CD4-positive, alpha-beta T cell treated with Interleukin-21 for 1 hour (primary cell): ENCODE measurements around the gene DPYD.

Source experiments
- DNase-seq: peaks from one replicate; pipeline ENCODE4 v3.0.0-alpha.2; 2020

The DPYD gene

DNA sequence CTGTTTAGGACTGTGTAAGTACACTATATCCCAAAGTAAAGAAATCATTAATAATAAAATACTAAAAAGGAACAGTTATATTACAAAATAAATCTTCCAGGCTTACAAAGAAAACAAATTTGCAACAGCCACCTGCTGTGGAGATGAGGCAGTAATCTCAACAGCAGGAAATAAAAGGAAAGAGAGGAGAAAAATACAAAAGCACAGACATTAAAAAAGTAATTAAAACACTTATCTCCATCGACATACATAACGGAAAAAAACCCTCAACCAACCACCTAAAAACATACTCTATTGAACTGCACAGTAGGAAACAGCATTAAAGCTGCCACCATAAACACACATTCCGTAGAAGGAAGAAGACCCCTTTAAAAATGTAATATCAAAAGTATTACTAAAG, 317.6 kb downstream of the DPYD start:
- DNase-seq: no peak

DNA sequence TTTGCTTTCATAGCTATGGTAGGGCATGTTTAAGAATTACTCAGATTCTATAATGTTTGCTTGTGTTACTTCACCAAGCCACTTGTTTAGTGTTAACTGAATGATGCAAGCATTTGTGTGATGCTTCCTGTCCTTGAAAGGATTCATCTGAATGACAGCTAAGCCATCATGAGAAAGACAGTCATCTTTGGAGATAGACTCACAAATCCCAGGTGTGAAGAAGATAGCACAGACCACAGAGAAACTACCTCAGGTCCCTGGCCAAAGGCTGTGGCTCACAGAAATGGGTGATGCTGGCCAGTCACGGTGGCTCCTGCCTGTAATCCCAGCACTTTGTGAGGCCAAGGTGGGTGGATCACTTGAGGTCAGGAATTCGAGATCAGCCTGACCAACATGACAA, 321.4 kb downstream of the DPYD start:
- DNase-seq: no peak

- no peak for DNase-seq
Measured at GRCh38 chr1:97593192-97593591, 327.6 kb downstream of the DPYD start.

DNA sequence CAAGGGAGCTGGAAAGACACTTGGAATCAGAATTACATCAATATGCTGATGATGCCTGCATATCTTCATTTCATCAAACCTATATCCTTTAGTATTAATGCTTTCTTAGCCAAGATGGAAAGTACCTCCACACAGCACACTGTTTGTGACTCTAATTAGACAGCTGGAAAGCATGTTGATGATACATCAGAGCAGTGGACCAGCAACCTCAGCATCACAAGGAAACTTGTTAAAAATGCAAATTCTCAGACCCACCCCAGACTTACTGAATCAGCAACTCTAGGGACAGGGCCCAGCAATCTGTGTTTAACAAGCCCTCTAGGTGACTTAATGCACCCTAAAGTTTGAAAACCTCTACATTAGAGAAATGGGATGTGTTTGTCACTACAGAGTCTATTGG, 332.1 kb downstream of the DPYD start:
- no peak for DNase-seq

GRCh38 chr1:97581614-97582051, 339.2 kb downstream of the DPYD start:
- no peak for DNase-seq

DNA sequence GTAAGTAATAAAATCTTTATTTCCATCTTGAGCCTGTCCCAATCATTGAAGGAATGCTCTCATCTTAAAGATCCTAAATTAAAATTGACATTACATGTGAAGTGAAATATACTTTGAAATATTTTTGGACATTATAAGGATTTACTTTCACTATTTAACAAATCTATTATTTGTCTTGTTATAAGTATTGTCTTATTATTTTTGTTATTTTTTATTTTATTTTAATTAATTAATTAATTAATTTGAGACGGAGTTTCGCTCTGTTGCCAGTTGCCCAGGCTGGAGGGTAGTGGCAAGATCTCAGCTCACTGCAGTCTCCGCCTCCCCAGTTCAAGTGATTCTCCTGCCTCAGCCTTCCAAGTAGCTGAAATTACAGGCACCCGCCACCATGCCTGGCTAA, 343.2 kb downstream of the DPYD start:
- DNase-seq: no peak

DNA sequence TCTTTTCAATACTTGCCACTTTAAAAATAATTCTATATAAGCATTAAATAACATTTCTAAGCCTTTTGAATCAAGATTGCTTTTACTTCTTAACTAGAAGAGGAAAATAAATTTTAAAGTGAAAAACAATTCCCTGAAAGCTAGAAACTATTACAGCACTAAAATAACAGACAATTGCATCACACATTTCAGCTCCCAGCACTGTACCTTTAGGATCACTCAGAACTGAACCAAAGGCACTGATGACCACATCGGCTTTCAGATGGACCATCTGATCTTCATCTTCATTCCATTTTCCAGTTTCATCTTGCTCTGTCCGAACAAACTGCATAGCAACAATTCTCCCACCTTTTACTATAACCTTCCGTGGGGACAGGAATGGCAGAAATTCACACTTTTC, 347.3 kb downstream of the DPYD start:
- DNase-seq: no peak

GRCh38 chr1:97572561-97572960, 348.3 kb downstream of the DPYD start:
- DNase-seq: no peak

- no peak for DNase-seq
Measured at GRCh38 chr1:97571760-97572159, 349.1 kb downstream of the DPYD start.

DNA sequence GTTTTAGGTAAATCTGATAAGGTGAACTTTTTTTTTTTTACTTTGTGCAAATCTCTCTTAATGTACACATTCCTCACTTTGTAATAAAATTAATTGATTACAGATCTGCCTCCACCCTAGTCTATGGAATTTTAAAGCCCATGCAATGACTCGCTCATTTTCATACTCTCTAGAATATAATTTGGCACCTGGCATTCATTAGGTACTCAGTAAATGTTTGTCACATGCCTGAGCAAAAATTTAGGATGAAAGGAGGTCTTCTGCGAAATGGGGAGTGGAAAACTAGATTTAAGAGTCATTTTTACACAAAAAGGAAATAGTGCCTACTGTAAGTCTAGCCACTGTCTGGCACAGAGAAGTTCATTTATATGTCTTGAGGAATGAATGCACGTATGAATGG, 350.1 kb downstream of the DPYD start:
- DNase-seq: no peak

DNA sequence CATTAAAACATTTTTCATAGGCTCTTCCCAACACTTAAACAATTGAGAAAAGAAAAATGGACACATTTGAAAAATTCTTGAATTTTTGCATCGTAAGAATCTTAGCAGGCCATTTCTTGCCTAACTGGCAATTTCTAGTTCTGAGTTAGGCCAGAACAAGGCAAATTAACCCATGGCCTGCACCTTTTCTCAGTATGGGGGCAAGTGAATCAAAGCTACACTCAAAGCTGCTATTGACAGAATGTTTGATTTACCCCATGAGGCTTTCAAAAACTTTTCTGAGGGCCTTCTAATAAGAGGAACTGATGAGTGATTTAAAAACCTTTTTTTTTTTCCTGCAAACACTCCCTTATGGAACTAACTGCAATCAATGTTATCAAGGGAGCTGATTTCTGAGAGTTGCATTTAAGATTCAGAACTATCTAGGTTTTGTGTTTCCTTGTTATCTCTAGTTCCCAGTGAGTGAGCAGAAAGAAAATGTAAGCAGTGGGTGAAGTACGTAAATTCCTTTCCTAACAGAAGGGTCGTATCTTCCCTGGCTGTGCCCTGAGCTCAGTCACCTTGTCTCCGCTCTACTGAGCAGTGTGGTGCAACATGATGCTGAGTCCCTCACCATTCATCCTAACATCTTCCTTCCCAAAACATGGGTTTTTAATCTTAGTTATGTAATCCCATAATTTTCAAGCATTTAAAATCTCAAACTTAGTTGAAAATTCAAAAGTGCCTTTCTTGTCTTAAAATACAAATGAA, 353.7 kb downstream of the DPYD start:
- no peak for DNase-seq

GRCh38 chr1:97565886-97566285, 354.9 kb downstream of the DPYD start:
- DNase-seq: no peak

GRCh38 chr1:97563926-97564325, 356.9 kb downstream of the DPYD start:
- no peak for DNase-seq

DNA sequence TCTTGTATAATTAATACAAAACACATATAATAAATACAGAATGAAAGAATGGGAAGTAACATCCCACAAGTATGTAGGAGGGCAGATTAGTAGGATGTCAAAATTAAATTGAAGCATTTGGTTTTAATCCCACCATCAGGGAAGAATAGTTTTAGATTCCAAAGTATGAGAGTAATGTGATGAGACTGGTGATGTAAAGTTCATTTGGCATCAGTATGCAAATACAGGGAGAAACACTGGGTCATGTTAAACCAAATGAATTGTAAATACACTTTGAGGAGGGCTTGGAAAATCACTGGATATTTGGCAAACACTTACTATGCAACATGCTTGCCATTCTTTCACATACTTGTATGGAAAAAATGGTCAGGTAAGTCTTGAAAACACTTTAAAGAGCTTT, 358.8 kb downstream of the DPYD start:
- DNase-seq: no peak

DNA sequence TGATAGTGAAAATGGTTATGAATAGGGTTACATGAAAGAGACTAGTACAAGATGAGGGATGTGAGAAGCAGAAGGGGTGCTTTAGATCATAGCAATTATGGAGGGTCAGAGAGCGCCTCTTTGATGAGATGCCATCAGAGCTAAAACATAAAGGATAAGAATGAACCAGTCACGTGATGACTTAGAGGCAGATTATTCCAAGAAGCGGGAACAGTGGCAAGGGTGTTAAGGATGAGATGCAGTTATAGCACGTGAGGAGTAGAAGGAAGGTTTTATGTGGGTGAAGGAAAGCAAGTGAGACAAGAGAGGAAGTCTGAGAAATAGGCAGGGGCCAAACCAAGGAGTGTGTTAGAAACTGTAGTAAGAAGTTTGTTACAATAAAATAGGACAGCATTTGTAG, 360.1 kb downstream of the DPYD start:
- DNase-seq: no peak

DNA sequence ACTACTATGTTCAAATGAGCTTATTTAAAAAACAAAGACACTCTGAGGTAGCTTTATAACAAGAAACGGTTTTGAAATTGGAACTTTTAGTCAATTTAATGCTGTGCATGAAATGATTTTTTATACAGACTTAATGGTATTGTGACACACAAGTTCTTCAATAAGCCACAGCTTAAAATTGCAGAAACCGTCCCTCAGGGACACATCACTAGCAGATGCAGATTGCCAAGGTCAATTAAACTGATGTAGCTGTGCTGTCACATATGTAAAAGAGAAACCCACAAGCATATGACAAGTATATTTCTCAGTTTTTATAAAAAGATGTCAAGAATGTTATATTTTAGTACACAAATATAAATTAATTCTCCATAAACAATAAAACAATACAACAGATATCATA, 366.9 kb downstream of the DPYD start:
- DNase-seq: no peak

DNA sequence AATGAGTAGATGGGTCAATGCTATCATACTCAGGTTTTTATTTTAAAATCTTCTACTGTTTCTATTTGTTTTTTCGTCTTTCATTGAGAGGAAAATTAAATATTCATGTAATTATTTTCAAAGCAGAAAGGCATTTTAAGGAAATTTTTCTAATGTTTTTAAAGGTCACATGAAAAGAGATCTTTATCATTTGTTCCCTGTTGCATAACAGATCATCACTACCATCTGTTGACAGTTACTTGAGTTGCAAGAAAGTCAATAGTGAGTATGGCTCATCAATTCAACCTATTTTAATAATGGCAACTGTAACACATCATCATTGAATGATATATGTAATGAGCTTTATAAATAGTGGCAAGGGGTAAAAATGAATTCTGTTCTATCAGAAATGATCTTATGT, 369.7 kb downstream of the DPYD start:
- no peak for DNase-seq

DNA sequence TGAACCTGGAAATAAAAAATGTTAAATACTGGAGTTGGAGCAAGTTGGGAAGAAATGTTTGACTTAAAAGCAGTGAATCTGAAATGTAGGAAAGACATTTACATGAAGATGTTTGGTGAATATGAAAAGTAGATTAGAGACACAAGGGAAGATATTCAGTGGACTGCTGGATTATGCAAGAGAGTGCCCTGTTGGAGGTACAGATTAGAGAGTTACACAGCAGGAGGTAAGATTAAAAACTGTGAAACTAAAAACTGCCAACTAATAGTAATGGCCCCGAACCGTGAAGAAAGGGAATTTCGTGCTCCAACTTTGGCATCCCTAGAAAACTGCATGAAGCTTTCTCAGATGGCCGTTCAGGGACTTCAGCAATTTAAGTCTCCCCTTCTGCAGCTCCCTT, 375.4 kb downstream of the DPYD start:
- DNase-seq: no peak

DNA sequence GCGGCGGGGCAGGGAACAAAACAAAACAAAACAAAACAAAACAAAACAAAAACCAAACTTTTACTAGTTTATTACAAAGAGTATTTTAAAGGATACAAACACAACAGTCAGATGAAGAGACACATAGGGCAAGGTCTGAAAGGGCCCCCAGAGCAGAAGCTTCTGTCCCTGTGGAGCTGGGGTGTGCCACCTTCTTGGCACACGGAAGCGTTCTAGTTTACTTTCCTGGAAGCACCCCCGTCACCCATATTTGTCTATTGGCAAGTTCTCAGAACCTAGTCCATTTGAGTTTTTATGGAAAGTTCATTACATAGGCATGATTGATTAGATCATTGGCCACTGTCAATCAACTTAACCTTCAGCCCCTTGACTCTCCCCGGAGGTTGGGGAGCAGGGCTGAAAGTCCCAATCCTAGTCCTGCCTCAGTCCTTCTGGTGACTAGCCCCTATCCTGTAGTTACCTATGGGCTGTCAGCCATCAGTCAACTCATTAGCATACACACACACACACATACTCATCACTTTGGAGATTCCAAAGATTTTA, 380.4 kb downstream of the DPYD start:
- DNase-seq: no peak

DNA sequence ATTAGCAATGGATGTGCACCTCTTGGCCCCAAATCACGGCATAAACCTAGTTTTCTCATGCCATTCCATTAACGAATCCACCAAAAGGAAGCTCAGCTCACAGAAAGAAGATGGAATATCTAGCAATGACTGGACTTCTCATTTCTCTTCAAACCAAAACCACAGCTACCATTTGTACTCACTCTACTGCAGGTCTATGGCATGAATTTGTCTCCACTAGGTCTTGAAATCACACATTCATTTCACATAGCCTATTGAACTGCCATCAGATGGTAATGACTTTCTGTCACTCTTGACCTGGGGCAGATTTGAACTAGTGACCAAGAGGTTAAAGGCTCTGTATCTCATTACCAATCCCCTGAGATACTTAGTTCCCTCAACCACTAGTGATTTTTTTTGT, 382.7 kb downstream of the DPYD start:
- no peak for DNase-seq

DNA sequence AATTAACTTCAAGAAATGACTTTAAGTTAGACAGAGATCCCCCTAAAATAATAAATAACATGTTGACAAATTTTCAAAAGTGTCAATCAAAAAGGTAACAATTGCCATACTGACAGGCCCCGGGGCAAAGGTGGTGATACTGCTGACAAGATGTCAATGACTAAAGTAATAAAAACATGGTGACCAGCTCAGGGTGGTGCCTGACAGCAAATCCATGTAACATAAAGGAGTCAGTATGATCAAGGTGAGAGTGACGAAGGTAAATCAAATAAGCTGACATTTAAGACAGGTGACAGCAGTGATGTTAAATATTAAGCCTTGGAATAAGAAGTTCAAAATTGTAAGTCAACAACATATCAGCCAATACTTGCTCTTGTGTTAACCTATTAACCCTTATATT, 387.5 kb downstream of the DPYD start:
- DNase-seq: no peak

DNA sequence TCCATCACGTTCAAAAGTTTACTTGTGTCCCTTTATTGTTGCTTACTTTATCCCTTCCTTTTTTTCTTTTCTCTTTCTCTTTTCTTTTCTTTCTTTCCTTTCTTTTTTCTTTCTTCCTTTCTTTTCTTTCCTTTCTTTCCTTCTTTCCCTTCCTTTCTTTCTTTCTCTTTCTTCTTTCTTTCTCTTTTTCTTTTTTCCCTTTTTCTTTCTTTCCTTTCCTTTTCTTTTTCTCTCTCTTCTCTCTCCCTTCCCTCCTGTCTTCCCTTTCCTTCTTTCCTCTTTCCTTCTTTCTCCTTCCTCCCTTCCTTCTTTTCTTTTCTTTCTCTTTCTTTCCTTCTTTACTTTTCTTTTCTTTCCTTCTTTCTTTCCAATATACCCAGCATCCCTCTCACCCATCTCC, 391.2 kb downstream of the DPYD start:
- no peak for DNase-seq

- no peak for DNase-seq
Measured at GRCh38 chr1:97524211-97524610, 396.6 kb downstream of the DPYD start.

DNA sequence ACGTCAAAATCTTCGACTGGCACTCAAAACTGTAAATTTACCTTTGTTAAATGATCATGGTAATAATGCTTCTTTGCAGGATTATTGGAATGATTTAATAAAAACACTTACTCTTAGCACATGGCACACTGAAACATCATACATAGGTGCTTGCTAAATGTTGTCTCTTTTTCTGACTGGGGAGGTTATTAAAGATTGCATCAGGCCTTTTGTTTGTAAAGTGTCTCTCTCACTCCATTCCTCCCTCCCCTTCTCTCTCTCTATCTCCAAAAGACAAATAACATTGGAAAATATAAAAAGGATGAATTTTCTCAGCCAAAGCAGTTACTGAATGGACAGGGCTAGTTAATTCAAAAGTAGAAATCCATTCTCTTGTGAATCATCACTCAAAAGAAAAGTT, 404.2 kb downstream of the DPYD start:
- no peak for DNase-seq

DNA sequence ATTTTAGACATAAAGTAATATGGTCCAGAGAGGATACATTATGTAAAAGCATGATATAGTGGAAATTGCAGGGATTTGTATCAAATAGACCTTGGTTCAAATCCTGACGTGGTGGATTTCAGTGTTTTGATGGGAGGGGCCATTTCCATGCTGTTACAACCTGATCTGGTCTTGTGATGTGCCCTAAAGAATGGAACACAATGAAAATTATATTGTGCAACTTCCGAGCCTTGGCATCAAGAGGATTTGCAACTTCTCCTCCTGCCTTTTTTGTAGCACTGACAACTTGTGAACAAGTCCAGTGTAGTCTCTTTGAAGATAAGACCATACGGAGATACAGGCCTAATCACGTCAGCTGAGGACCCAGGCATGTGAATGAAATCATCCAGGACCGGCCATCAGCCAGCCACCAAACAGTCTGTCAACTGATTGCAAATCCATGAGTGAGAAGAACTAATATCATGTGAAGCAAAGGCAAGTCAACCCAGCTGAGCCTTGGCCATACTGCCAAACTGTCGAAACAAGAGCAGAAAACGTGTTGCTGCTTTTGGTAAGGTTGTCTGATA, 412.1 kb downstream of the DPYD start:
- DNase-seq: no peak
